ENCODE data around the gene SHMT2.

Gene SHMT2

DNA sequence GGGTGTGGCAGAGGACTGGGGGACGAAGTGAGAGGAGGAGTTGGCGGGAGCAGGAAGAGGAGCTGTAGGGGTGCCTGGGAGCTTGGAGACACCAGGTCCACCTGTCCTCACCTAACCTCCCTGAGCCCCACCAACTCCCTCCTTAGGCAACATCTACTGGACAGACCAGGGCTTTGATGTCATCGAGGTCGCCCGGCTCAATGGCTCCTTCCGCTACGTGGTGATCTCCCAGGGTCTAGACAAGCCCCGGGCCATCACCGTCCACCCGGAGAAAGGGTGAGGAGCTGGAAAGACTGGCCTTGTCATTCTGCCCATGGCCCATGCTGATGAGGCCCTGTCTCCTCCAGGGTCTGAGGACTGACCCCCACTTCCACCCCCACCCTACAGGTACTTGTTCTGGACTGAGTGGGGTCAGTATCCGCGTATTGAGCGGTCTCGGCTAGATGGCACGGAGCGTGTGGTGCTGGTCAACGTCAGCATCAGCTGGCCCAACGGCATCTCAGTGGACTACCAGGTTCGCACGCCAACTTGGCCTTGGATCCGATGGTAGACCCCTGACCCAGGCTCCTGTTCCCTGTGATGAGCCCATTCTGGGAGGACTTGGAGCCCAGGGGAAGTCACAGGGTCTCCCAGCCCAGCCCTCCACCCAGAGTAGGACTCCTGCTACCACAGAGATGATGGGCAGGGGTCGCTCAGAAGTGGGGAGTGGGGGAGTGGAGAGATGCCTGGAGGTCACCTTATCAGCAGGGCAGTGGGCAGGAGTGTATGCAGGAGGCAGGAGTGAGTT is 45.4 kb upstream of the SHMT2 start:
- no peak overlapping the region for H3K4me3 ChIP-seq (ENCODE audit: low read depth, low read length)
- DNase-seq (ENCODE audit: low read depth), result no peak
- no peak for TF ChIP-seq POLR2A (IDR thresholded peaks at IDR 0.05; ENCODE audit: extremely low read depth, insufficient read length)
- TF ChIP-seq, protein P1, sequence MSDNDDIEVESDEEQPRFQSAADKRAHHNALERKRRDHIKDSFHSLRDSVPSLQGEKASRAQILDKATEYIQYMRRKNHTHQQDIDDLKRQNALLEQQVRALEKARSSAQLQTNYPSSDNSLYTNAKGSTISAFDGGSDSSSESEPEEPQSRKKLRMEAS (IDR thresholded peaks at IDR 0.05; ENCODE audit: low read depth, low read length), result no peak
- TF ChIP-seq, protein P2, sequence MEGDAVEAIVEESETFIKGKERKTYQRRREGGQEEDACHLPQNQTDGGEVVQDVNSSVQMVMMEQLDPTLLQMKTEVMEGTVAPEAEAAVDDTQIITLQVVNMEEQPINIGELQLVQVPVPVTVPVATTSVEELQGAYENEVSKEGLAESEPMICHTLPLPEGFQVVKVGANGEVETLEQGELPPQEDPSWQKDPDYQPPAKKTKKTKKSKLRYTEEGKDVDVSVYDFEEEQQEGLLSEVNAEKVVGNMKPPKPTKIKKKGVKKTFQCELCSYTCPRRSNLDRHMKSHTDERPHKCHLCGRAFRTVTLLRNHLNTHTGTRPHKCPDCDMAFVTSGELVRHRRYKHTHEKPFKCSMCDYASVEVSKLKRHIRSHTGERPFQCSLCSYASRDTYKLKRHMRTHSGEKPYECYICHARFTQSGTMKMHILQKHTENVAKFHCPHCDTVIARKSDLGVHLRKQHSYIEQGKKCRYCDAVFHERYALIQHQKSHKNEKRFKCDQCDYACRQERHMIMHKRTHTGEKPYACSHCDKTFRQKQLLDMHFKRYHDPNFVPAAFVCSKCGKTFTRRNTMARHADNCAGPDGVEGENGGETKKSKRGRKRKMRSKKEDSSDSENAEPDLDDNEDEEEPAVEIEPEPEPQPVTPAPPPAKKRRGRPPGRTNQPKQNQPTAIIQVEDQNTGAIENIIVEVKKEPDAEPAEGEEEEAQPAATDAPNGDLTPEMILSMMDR (IDR thresholded peaks at IDR 0.05; ENCODE audit: low read depth, low read length), result no peak
- no peak for TF ChIP-seq MYC (IDR thresholded peaks at IDR 0.05; ENCODE audit: low read depth, low read length)

DNA sequence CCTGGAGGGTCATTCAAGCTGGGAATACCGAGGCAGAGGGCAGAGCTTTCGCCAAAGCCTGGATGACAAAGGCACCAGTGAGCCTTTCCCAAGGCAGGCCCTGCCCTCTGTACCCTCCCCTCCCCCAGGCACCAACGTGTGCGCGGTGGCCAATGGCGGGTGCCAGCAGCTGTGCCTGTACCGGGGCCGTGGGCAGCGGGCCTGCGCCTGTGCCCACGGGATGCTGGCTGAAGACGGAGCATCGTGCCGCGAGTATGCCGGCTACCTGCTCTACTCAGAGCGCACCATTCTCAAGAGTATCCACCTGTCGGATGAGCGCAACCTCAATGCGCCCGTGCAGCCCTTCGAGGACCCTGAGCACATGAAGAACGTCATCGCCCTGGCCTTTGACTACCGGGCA is 44.1 kb upstream of the SHMT2 start:
- TF ChIP-seq POLR2A (IDR thresholded peaks at IDR 0.05; ENCODE audit: extremely low read depth, insufficient read length) (no peak), MYC (IDR thresholded peaks at IDR 0.05; ENCODE audit: low read depth, low read length) (no peak)
- TF ChIP-seq, protein P1 (IDR thresholded peaks at IDR 0.05; ENCODE audit: low read depth, low read length), result no peak
- TF ChIP-seq, protein P2 (IDR thresholded peaks at IDR 0.05; ENCODE audit: low read depth, low read length), result no peak
- DNase-seq (ENCODE audit: low read depth), result no peak
- no peak overlapping the region for H3K4me3 ChIP-seq (ENCODE audit: low read depth, low read length)

DNA sequence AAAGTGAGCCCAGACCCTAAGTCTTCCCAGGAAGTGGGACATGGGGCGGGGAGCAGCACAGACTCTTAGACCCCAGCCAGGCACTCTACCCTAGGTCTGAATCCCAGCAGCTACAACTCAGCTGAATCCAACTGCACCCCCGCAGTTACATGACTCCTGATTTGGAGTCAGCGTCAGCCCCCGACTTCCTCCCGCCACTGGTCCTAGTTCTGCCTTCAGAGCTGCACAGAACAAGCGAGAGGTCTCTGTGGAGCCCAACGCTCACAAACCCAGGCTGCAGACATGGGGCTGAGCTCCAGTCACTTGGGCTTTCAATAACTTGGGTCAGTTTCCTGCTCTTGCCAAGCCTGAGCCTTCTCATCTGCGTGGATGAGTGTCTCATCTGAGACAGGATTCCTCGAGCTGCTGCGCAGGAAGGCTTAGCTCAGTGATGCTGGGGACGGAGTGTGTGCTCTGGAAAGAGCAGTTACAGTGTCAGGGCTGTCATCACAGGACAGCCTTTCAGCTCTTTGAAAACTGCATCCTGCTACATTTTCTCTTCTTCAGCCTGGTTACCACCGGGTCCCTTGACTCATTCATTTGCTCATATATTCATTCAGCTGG is 43.5 kb upstream of the SHMT2 start:
- no peak for TF ChIP-seq MYC (IDR thresholded peaks at IDR 0.05; ENCODE audit: low read depth, low read length)
- TF ChIP-seq, protein P2 (IDR thresholded peaks at IDR 0.05; ENCODE audit: low read depth, low read length), result no peak
- TF ChIP-seq, protein P1 (IDR thresholded peaks at IDR 0.05; ENCODE audit: low read depth, low read length), result no peak
- TF ChIP-seq POLR2A (IDR thresholded peaks at IDR 0.05; ENCODE audit: extremely low read depth, insufficient read length), result no peak
- no peak for DNase-seq (ENCODE audit: low read depth)
- no peak overlapping the region for H3K4me3 ChIP-seq (ENCODE audit: low read depth, low read length)

DNA sequence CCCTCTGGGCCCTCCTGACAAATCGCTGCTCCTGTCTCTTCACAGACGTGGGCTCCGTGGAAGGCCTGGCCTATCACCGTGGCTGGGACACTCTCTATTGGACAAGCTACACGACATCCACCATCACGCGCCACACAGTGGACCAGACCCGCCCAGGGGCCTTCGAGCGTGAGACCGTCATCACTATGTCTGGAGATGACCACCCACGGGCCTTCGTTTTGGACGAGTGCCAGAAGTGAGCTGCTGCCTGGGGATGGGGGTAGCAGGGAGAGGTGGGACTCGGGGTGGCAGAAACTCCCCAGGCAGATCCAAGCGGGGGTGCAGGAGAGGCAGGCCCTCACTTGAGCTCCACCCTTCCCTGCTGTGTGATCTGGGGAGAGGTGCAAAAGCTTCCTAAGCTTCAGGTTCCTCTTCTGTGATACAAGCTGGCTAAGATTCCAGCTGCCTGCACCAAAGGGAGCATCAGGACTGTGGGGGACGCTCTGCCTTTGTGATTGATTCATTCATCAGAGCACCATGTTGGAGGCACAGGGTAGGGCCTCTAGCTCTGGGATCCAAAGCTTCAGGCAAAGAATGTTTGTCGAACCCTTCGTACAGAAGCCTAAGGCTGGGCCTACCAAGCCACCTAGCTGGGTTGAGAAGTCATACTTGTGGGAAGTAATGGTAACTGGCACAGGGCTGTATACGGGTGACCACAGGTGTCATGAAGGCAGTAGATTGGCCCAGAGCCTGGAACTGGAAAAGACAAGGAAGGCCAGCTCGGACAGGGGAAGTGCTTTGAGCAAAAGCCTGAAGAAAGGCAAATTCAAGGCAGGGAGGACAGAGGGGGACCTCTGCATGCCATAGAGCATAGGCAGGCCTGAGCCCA is 42.1 kb upstream of the SHMT2 start:
- no peak for DNase-seq (ENCODE audit: low read depth)
- TF ChIP-seq, protein P2 (IDR thresholded peaks at IDR 0.05; ENCODE audit: low read depth, low read length), result no peak
- TF ChIP-seq, protein P1 (IDR thresholded peaks at IDR 0.05; ENCODE audit: low read depth, low read length), result no peak
- TF ChIP-seq POLR2A (IDR thresholded peaks at IDR 0.05; ENCODE audit: extremely low read depth, insufficient read length) (no peak), MYC (IDR thresholded peaks at IDR 0.05; ENCODE audit: low read depth, low read length) (no peak)

DNA sequence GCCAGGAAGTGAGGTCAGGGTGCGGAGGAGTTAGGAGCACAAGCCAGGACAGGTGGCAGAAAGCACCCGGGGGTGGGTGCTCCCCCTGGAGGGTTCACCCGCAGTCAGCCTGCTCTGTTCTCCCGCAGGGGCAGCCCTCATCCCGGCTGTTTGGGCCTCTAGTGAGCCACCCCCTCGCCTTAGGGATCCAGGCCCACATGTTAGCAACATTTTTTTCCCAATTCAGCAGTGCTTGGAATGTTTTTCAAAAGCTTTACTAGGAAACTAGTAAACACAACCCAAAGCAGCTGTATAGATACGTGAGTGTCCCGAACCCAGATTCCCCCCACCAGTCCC is 41.5 kb upstream of the SHMT2 start:
- TF ChIP-seq, protein P2 (IDR thresholded peaks at IDR 0.05; ENCODE audit: low read depth, low read length), result no peak
- TF ChIP-seq, protein P1 (IDR thresholded peaks at IDR 0.05; ENCODE audit: low read depth, low read length), result no peak
- TF ChIP-seq POLR2A (IDR thresholded peaks at IDR 0.05; ENCODE audit: extremely low read depth, insufficient read length) (no peak), MYC (IDR thresholded peaks at IDR 0.05; ENCODE audit: low read depth, low read length) (no peak)

More for the DNA sequence above, 42.1 kb upstream of the SHMT2 start:
- H3K4me3 ChIP-seq (ENCODE audit: low read depth, low read length), result no peak overlapping the region

More for the DNA sequence above, 41.5 kb upstream of the SHMT2 start:
- no peak overlapping the region for H3K4me3 ChIP-seq (ENCODE audit: low read depth, low read length)
- no peak for DNase-seq (ENCODE audit: low read depth)

Data from NB4 (cell line).